Esophagus muscularis mucosa (tissue), 3 donors: ENCODE results near the gene ZNF747.

Experiments used
- POLR2A ChIP-seq: fragments of 450-650 bp; IDR thresholded peaks from one replicate; pipeline ENCODE4 v1.6.1; 2017; ENCODE audit warnings: antibody characterized with exemption, moderate library complexity, mild to moderate bottlenecking, low read depth
- POLR2AphosphoS5 ChIP-seq, 2 donors: sonication (generic); formaldehyde crosslinking; IDR thresholded peaks; one replicate each; pipeline ENCODE4 v1.6.1; 2017; ENCODE audit warnings: antibody characterized with exemption in 2 of 2
- TF ChIP-seq, protein P1 (sequence below), 3 experiments: fragments of 200-600 bp in 2 of 3; fragments of 450-650 bp in 1 of 3; sonication (generic) in 2 of 3; IDR thresholded peaks; one replicate each; pipeline ENCODE4 v1.5.1; 2017 to 2019; ENCODE audit warnings: antibody characterized with exemption in 3 of 3, mild to moderate bottlenecking in 2 of 3, moderate library complexity in 1 of 3

DNA sequence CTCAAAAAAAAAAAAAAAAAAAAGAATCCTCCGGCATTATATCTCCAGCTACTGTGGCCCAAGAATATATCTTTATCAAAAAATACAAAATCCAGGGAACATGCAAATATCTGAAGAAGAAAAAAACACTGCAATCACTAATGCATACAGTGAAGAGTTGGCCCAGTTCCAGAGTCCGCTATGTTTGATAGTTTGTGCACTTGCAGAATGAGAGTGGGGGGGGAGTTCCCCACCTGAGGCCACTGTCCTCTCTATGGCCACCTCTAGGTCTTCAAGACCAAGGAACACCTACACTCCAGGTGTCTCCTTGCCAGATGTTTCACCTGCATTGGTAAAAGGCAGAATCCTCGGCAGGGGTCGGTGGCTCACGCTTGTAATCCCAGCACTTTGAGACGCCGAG is 46.8 kb upstream of the ZNF747 start:
- TF ChIP-seq POLR2A, result no peak
- TF ChIP-seq, protein P1, sequence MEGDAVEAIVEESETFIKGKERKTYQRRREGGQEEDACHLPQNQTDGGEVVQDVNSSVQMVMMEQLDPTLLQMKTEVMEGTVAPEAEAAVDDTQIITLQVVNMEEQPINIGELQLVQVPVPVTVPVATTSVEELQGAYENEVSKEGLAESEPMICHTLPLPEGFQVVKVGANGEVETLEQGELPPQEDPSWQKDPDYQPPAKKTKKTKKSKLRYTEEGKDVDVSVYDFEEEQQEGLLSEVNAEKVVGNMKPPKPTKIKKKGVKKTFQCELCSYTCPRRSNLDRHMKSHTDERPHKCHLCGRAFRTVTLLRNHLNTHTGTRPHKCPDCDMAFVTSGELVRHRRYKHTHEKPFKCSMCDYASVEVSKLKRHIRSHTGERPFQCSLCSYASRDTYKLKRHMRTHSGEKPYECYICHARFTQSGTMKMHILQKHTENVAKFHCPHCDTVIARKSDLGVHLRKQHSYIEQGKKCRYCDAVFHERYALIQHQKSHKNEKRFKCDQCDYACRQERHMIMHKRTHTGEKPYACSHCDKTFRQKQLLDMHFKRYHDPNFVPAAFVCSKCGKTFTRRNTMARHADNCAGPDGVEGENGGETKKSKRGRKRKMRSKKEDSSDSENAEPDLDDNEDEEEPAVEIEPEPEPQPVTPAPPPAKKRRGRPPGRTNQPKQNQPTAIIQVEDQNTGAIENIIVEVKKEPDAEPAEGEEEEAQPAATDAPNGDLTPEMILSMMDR (IDR thresholded peaks at IDR 0.05), result no peak
- TF ChIP-seq POLR2AphosphoS5 (IDR thresholded peaks at IDR 0.05), result no peak
